GM10248 (cell line): ENCODE measurements around the gene OLFML1.

Experiments used
- CTCF ChIA-PET: fragments of 300-600 bp; sonication (Branson Sonifier 250); formaldehyde crosslinking; extraction: SDS; loops from one replicate; lab custom pipeline; 2021; ENCODE audit warnings: antibody characterized with exemption; lab: Yijun Ruan, JAX
- POLR2A ChIA-PET: fragments of 350-650 bp; sonication (Branson Sonifier 250); formaldehyde crosslinking; extraction: SDS; loops from one replicate; lab custom pipeline; 2020; ENCODE audit warnings: antibody characterized with exemption; lab: Yijun Ruan, JAX
- DNase-seq: peaks from one replicate; pipeline ENCODE4 v3.0.0; 2012; ENCODE audit errors: extremely low spot score
- CTCF ChIP-seq: IDR thresholded peaks from 2 replicates; pipeline ENCODE4 v1.5.1; 2012; ENCODE audit warnings: mild to moderate bottlenecking, low read depth; ENCODE audit errors: extremely low read depth, missing control alignments, control extremely low read depth

OLFML1 gene

GRCh38 chr11:7533199-7534041, 48.1 kb downstream of the OLFML1 start:
- no peak for DNase-seq
- ChIA-PET POLR2A (no interaction called here), CTCF (interaction anchor here (1.0 to 4.1 kb wide), 9 partner anchors 10 to 132 kb away, joined by 3 to 28 read pairs (median 4); partner anchors contain the start of gene PPFIBP2)
- no peak for TF ChIP-seq CTCF

- no peak for DNase-seq
- CTCF ChIA-PET, result interaction anchor here (1.0 to 4.1 kb wide), 9 partner anchors 9 to 131 kb away, joined by 3 to 28 read pairs (median 4); partner anchors contain the start of gene PPFIBP2
- TF ChIP-seq CTCF, result no peak
- POLR2A ChIA-PET, result no interaction called here
Measured at GRCh38 chr11:7534042-7534378, 48.7 kb downstream of the OLFML1 start.

- ChIA-PET CTCF (interaction anchor here (2.8 to 3.0 kb wide), 2 partner anchors 13 to 22 kb away, joined by 20 to 28 read pairs; partner anchors contain the start of gene PPFIBP2), POLR2A (no interaction called here)
- TF ChIP-seq CTCF, result no peak
- DNase-seq, result no peak
Measured at GRCh38 chr11:7536100-7536499, 50.8 kb downstream of the OLFML1 start.

GRCh38 chr11:7537265-7537664, 52.0 kb downstream of the OLFML1 start:
- ChIA-PET POLR2A (interaction anchor here (0.6 kb wide), 1 partner anchor 137 kb away, joined by 3 read pairs; no protein-coding TSS in a partner anchor), CTCF (interaction anchor here (0.8 to 4.1 kb wide), 6 partner anchors 9 to 49 kb away, joined by 3 to 37 read pairs (median 6); no protein-coding TSS in a partner anchor)
- DNase-seq, result no peak
- no peak for TF ChIP-seq CTCF

- no peak for DNase-seq
- CTCF ChIA-PET, result interaction anchor here (0.8 to 4.1 kb wide), 7 partner anchors 8 to 157 kb away, joined by 3 to 37 read pairs (median 5); no protein-coding TSS in a partner anchor
- TF ChIP-seq CTCF, result no peak
- POLR2A ChIA-PET, result no interaction called here
Measured at GRCh38 chr11:7538031-7538430, 52.7 kb downstream of the OLFML1 start.

GRCh38 chr11:7538466-7539454, 53.5 kb downstream of the OLFML1 start:
- DNase-seq, result no peak
- POLR2A ChIA-PET, result no interaction called here
- CTCF ChIA-PET, result interaction anchor here (0.8 to 4.1 kb wide), 8 partner anchors 11 to 156 kb away, joined by 3 to 37 read pairs (median 4); partner anchors contain the start of gene PPFIBP2
- no peak for TF ChIP-seq CTCF
